GM21367 (cell line): Measurements from ENCODE around the gene HOOK1.
"Not testable (repeated sequence)": the region's sequence is repeated elsewhere in the genome, so short reads cannot be mapped to it uniquely, and the experiment has no call there.

ENCODE experiments used
- ATAC-seq: cut with Tn5 transposase; IDR thresholded peaks from one replicate; pipeline ENCODE4 v1.9.1; 2021; ENCODE audit not compliant: unreplicated experiment

HOOK1 gene

GRCh38 chr1:59819566-59820438, 5.1 kb downstream of the HOOK1 start:
- ATAC-seq, result no peak

GRCh38 chr1:59827055-59827643, 12.4 kb downstream of the HOOK1 start:
- ATAC-seq, result no peak

DNA sequence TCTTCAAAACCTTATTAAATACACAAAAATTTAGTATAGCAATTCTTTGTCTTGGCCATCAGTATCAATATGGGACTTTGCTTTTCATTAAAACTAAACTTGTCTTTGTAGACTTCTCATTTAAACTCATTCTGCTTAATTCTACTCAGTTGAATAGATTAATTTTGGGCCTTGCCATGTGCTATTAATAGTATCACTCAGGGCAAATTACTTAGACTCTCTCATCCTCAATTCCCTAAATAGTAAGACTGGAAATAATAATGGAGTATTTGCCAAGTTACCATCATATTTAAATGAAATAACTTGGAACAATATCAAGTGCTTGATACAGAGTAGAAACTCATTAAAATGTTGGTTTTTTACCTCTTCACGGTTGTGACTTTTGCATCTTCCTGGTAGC, 13.4 kb downstream of the HOOK1 start:
- ATAC-seq, result no peak

GRCh38 chr1:59831529-59831928, 16.8 kb downstream of the HOOK1 start:
- ATAC-seq, result no peak

GRCh38 chr1:59833022-59833421, 18.3 kb downstream of the HOOK1 start:
- no peak for ATAC-seq

DNA sequence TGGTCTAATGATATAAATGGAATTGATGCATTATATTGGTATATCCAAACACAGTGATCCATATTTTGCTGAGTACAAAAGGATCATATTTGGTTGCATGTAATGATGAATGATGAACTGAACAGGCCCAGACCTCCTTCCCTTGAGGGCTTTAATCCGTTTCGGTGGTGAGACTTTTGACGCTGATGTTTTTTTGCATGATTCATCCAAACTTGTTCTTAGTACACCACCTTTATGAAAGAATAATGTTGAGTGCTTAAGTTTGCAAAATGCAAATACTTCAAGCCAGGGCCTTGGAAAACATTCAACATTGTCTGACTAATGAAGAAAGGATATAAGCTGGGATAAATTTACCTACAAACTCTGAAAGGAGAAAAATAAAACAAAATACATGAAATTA, 19.2 kb downstream of the HOOK1 start:
- ATAC-seq, result no peak

- not testable (repeated sequence) for ATAC-seq
Measured at GRCh38 chr1:59837857-59838256, 23.1 kb downstream of the HOOK1 start.

DNA sequence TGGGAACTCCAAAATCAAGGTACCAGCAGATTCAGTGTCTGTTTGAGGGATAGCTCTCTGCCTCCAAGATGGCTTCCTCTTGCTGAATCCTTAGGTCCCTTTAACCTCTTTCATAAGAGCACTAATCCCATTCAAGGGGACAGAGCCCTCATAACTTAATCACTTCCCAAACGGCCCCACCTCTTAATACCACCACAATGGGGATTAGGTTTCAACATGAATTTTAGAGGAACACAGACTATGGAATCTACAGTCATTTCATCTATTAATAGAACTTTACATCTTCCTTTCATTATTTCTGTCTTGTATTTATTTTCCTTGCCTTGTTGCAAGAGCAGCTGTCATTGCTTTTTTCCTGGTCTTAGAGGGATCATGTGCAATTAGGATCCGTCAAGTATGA, 30.3 kb downstream of the HOOK1 start:
- ATAC-seq, result no peak

GRCh38 chr1:59846209-59846894, 31.6 kb downstream of the HOOK1 start:
- no peak for ATAC-seq

DNA sequence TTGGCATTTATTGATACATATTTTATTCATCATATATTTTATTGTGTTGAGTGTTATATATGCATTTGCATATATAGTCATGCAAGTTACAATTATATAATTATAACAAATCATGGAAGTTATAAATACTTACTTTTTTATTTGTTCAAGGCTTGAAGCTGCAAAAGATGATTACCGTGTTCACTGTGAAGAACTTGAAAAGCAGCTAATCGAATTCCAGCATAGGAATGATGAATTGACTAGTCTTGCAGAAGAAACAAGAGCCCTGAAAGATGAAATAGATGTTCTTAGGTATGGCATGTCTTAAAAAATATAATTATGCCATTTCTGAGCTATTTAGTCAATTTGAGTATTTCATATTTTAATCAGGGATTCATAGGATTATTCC, 32.1 kb downstream of the HOOK1 start:
- ATAC-seq, result no peak

GRCh38 chr1:59852117-59852516, 37.4 kb downstream of the HOOK1 start:
- no peak for ATAC-seq

DNA sequence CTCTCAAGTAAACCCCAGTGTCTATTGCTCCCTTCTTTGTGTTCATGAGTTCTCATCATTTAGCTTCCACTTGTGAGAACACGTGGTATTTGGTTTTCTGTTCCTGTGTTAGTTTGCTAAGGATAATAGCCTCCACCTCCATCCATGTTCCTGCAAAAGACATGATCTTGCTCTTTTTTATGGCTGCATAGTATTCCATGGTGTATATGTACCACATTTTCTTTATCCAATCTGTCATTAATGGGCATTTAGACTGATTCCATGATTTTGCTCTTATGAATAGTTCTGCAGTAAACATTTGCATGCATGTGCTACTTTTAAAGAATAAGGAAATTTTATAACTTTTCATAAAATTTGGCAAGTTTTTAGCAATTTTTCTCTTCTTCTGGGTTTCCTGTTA, 40.5 kb downstream of the HOOK1 start:
- ATAC-seq, result not testable (repeated sequence)

DNA sequence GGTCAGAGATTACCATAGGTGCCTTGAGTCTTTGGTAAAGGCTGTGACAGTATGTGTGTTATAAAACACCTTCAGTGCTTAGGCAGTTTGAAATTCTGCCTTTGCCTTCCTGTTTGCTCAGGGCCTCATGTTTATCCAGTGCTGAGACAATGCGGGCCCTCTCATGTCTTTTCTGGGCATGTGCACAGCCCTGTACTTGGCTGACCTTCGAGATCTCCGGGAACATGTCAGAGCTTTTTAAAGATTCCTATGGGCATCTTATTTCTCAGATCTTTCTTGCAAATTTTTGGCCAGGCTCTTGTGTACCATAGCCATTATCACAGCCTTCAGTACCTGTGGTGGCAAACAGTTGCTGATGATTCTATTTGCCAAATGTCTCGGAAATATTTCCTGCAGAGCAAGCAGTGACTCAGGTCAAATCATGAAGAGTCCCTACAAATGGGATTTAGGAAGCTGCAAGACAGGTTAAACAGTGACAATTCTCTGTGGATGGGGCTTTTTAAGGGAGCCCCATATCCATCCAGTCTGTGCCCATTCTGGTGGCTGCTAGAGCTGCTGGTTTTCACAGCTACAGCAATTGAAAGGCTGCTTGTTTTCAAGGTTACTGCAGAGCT, 42.1 kb downstream of the HOOK1 start:
- no peak for ATAC-seq

DNA sequence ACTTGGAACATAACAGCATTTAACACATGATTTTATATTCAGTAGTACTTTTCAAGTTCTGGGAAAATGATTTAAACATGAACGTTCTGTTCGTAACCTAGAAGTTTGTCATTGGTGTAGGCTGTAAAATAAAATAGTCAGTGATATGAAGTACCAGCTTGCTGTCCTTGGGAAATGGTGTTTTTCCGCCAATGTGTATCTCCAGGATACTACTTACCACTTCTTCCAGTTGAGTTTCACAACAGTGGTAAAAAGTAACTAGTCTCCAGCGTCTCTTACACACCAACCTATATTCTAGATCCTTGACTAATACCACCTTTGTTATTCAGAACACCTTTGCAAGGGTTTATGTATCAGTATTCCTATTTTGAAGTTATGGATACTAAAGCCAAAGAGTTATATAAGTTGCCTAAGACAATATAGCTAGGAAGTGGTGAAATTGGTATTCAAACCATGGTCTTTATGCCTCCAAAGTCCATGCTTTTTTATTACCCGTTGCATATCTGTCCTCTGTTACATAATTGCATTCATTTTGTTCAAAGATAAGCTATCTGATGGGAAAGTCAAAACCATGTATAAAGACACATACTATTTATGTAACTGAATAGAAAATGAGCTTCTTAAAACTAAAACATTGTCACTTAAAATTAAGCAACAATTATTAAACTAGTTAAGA, 43.1 kb downstream of the HOOK1 start:
- ATAC-seq, result no peak

DNA sequence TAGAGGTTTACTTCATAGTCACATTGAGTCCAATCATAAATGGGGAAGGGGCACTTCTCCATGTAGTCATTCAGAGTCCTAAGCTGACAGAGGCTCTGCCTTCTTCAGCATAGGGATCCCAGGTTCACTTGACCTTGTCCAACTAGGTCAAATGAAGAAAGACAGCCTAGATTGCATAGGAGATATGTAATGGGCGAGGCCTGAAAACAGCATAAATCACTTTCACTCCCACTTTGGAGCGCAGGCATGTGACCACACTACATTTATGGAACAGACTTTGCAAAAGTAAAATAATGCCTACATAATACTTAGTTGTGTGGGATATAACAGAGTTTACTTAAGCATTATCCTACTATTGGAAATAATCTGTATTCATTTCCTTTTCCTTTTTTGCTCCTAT, 51.7 kb downstream of the HOOK1 start:
- no peak for ATAC-seq

- no peak for ATAC-seq
Measured at GRCh38 chr1:59871746-59872145, 57.0 kb downstream of the HOOK1 start.

DNA sequence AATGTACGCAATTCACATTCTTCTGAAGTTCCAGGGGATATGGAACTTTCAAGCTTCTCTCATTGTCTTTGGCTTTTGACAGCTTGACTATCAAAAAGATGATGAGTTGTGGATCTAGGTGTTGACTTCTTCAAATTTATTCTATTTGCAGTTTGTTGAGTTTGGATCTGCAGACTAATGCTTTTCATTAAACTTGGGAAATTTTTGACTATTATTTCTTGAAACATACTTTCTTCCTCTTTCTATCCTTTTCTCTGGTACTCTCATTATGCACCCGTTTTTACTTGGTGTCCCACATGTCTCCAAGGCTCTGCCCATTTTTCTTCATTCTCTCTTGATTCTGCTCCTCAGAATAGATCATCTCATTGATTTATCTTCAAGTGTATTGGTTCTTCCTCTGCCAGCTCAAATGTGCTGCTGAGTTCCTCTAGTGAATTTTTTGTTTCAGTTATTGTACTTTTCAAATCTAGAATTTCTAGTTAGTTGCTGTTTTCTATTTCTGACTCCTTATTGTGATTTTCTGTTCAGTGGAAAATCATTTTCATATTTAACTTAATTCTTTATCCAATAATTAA, 62.4 kb downstream of the HOOK1 start:
- ATAC-seq, result no peak

GRCh38 chr1:59878370-59878769, 63.6 kb downstream of the HOOK1 start:
- ATAC-seq, result no peak

DNA sequence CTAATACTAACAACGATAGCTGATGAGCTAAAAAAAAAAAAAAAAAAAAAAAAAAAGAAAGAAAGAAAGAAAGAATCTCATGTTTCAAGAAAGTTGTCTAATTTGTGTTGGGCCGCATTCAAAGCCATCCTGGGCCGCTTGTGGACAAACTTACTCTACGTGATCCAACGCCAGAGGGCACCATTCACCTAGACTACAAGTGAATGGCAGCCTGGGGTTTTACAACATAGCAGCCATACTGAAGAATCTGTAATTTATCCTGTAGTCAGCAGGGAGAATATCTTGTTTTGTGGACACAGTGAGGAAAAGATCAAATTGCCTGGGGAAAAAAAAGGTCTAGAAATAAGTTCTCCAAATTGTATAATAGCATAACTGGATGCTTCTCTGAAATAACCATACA, 64.8 kb downstream of the HOOK1 start:
- peak; percentile 62 for ATAC-seq

GRCh38 chr1:59879996-59880505, 65.3 kb downstream of the HOOK1 start:
- no peak for ATAC-seq

- ATAC-seq, result no peak
Measured at GRCh38 chr1:59880735-59881134, 66.0 kb downstream of the HOOK1 start.
